Tibial nerve (tissue), 4 donors: Measurements from ENCODE around the gene NME7. TPM values are rescaled to one million over a fixed set of nuclear protein-coding genes. Genes with fewer than 3 reads are reported as not detected.

Experiments
- DNase-seq, 2 donors: peaks; one replicate each; pipeline ENCODE4 v3.0.0-alpha.2; 2019; ENCODE audit warnings: low spot score in 2 of 2
- H3K27ac ChIP-seq, 4 donors: fragments of 200-600 bp; sonication (generic) in 3 of 4; one replicate each; pipeline ENCODE4 v1.5.1; 2017 to 2019; ENCODE audit warnings: mild to moderate bottlenecking in 1 of 4
- H3K27me3 ChIP-seq, 2 donors: fragments of 200-600 bp; sonication (generic) in 1 of 2; one replicate each; pipeline versions ENCODE4 v1.5.1 to v1.6.0; 2017 to 2019
- H3K36me3 ChIP-seq, 3 donors: fragments of 200-600 bp; sonication (generic); one replicate each; pipeline ENCODE4 v1.5.1; 2018 to 2019
- H3K4me1 ChIP-seq, 4 donors: fragments of 200-600 bp; sonication (generic) in 3 of 4; one replicate each; pipeline ENCODE4 v1.5.1; 2017 to 2019
- H3K4me3 ChIP-seq, 4 donors: fragments of 200-600 bp; sonication (generic) in 3 of 4; one replicate each; pipeline ENCODE4 v1.5.1; 2017 to 2019; ENCODE audit warnings: mild to moderate bottlenecking in 1 of 4, moderate library complexity in 1 of 4
- H3K9me3 ChIP-seq, 4 donors: fragments of 200-600 bp; sonication (generic) in 3 of 4; one replicate each; pipeline ENCODE4 v1.5.1; 2017 to 2019
- CTCF ChIP-seq, 5 experiments: fragments of 200-600 bp in 3 of 5; fragments of 450-650 bp in 2 of 5; sonication (generic) in 3 of 5; IDR thresholded peaks; one replicate each; pipeline ENCODE4 v1.5.1; 2016 to 2019; ENCODE audit warnings: antibody characterized with exemption in 5 of 5, mild to moderate bottlenecking in 3 of 5, moderate library complexity in 2 of 5
- EP300 ChIP-seq, 2 donors: sonication (generic); formaldehyde crosslinking; IDR thresholded peaks; one replicate each; pipeline ENCODE4 v1.6.1; 2017; ENCODE audit warnings: antibody characterized with exemption in 2 of 2, mild to moderate bottlenecking in 1 of 2
- POLR2A ChIP-seq, 2 donors: fragments of 450-650 bp; IDR thresholded peaks; one replicate each; pipeline ENCODE4 v1.6.1; 2017; ENCODE audit warnings: antibody characterized with exemption in 2 of 2, mild to moderate bottlenecking in 2 of 2, moderate library complexity in 2 of 2
- WGBS, 2 donors: methylation state at CpG; one replicate each; pipeline ENCODE4 v1.1.5; 2018; 5-methylcytosine and 5-hydroxymethylcytosine counted together
- total RNA-seq, 4 donors: library from RNA; depleted of rRNA; stranded (reverse); fragments of >200 nt; gene quantifications; one replicate each; pipeline ENCODE4 v1.1.0, GENCODE V29; 2016

Gene NME7
- total RNA-seq, 4 donors from 2014 or later, result 8.2 to 26.2 (median 17.5) TPM

GRCh38 chr1:169161496-169162194 is 206.0 kb downstream of the NME7 start:
- DNase-seq, result no peak
- Histone ChIP-seq H3K4me3 (no peak overlapping the region), H3K27ac (no peak overlapping the region), H3K27me3 (no peaks in the 10 kb centered on the region), H3K4me1 (no peaks in the 10 kb centered on the region), H3K36me3 (peaks cover 0 to 6% (median 0%) of the 10 kb centered on the region in 3 donors), H3K9me3 (no peaks in the 10 kb centered on the region)
- WGBS, 2 donors, result 66 to 86% methylated on average over 4 of the region's 4 CpGs
- TF ChIP-seq EP300 (IDR thresholded peaks at IDR 0.05) (no peak), CTCF (IDR thresholded peaks at IDR 0.05) (no peak), POLR2A (IDR thresholded peaks at IDR 0.05) (no peak)

- Histone ChIP-seq H3K27me3 (no peaks in the 10 kb centered on the region), H3K27ac (no peak overlapping the region), H3K36me3 (peaks cover 0 to 6% (median 0%) of the 10 kb centered on the region in 3 donors), H3K9me3 (no peaks in the 10 kb centered on the region), H3K4me3 (no peak overlapping the region), H3K4me1 (no peaks in the 10 kb centered on the region)
- TF ChIP-seq EP300 (IDR thresholded peaks at IDR 0.05), result no peak
- TF ChIP-seq CTCF (IDR thresholded peaks at IDR 0.05), result no peak
- no peak for TF ChIP-seq POLR2A (IDR thresholded peaks at IDR 0.05)
- DNase-seq, result no peak
- WGBS, 2 donors, result 81 to 87% methylated on average over 3 of the region's 3 CpGs
These were observed 206.6 kb downstream of the NME7 start for GRCh38 chr1:169160845-169161495.

GRCh38 chr1:169156580-169156979 is 211.0 kb downstream of the NME7 start:
- no peak for TF ChIP-seq POLR2A (IDR thresholded peaks at IDR 0.05)
- no peak for TF ChIP-seq EP300 (IDR thresholded peaks at IDR 0.05)
- TF ChIP-seq CTCF (IDR thresholded peaks at IDR 0.05), result no peak

DNA sequence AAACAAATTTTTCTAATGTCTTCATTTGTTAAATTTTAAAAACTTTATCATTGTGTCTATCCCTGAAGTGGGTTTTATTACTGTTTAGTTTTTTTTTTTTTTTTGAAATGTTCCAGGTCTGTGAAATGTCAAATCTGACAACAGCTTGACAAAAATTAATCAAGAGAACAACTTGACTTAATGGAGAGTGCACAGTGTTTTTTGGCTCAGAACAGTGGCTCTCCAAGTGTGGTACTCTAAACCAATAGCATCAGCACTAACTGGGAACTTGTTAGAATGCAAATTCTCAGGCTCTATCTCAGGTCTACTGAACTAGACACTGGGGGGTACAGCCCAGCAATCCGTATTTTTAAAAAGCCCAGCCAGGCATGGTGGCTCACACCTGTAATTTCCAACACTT is 211.9 kb downstream of the NME7 start:
- no peak overlapping the region for H3K4me3 ChIP-seq
- no peak overlapping the region for H3K27ac ChIP-seq
- no peaks in the 10 kb centered on the region for H3K27me3 ChIP-seq
- no peak for TF ChIP-seq CTCF (IDR thresholded peaks at IDR 0.05)
- H3K9me3 ChIP-seq, result no peaks in the 10 kb centered on the region
- no peaks in the 10 kb centered on the region for H3K4me1 ChIP-seq
- no peak for DNase-seq
- H3K36me3 ChIP-seq, result peaks cover 0 to 6% (median 0%) of the 10 kb centered on the region in 3 donors
- WGBS, 2 donors, result 93 to 100% methylated on average over 1 of the region's 1 CpG

More at GRCh38 chr1:169156580-169156979, 211.0 kb downstream of the NME7 start:
- Histone ChIP-seq H3K4me3 (no peak overlapping the region), H3K9me3 (no peaks in the 10 kb centered on the region), H3K27ac (no peak overlapping the region), H3K27me3 (no peaks in the 10 kb centered on the region), H3K36me3 (peaks cover 0 to 6% (median 0%) of the 10 kb centered on the region in 3 donors), H3K4me1 (no peaks in the 10 kb centered on the region)
- 61 to 89% methylated on average over 3 of the region's 3 CpGs for WGBS, 2 donors
- DNase-seq, result no peak

DNA sequence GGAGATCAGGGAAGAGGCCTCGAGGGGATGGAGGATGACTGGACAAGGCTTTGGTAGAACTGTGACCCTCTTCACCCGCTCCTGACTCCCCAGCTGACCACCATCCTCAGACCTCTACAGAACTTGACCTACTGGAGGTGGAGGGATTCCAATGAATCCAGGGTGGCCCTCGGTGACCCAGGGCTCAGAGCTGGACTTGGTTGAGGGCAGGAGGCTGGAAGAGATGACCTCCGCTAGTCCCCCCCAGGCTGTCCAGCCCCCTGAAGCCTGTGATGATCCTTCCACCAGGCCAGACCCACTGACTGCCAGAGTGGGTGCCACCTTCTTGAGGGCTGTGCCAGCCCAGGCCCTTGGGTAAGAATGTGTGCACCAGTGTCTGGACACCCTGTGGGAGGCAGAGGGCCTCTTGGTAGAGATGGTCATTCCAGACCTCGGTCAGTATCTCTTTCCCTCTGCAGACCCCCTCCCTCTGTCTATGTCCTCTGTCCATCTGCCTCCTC is 216.2 kb downstream of the NME7 start:
- H3K27ac ChIP-seq, result no peak overlapping the region

More for the DNA sequence above, 216.2 kb downstream of the NME7 start:
- WGBS, 2 donors, result 91 to 95% methylated on average over 5 of the region's 5 CpGs
- Histone ChIP-seq H3K9me3 (no peaks in the 10 kb centered on the region), H3K4me3 (no peak overlapping the region), H3K36me3 (no peaks in the 10 kb centered on the region), H3K27me3 (no peaks in the 10 kb centered on the region), H3K4me1 (no peaks in the 10 kb centered on the region)
- no peak for TF ChIP-seq EP300 (IDR thresholded peaks at IDR 0.05)
- DNase-seq, result no peak
